Stimulated activated CD4-positive, alpha-beta T cell treated with anti-CD3 and anti-CD28 coated beads, Interleukin-12 subunit alpha, Interleukin-12 subunit beta, amount 100 ng/mL, for 48 hours (primary cell): ENCODE measurements around the gene NBPF3.
"Not testable (repeated sequence)": the region's sequence is repeated elsewhere in the genome, so short reads cannot be mapped to it uniquely, and the experiment has no call there.

Source experiments
- DNase-seq, 3 donors: peaks; one replicate each; pipeline ENCODE4 v3.0.0-alpha.2; 2020; ENCODE audit warnings: low read depth in 2 of 3, low spot score in 1 of 3

Gene NBPF3

DNA sequence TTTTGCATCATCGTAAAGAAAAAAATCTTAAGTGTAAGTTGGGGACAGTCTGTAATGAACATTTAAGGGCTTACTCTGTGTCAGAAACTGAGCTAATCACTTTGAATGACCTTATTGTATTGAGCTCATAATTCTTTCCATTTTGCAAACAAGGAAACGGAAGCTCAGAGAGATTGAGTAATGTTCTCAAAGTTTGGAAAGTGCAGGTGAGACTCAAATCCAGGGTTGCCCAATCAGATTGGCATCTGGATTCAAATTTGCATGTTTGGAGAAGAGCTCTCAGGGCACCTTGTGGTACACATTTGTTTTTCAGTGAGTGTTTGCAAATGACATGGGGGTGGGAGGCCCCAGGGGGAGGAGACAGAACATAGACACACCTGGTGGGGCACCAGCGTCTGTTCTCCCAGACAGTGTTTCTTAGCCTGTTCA lies 77.2 kb downstream of the NBPF3 start:
- no peak for DNase-seq

DNA sequence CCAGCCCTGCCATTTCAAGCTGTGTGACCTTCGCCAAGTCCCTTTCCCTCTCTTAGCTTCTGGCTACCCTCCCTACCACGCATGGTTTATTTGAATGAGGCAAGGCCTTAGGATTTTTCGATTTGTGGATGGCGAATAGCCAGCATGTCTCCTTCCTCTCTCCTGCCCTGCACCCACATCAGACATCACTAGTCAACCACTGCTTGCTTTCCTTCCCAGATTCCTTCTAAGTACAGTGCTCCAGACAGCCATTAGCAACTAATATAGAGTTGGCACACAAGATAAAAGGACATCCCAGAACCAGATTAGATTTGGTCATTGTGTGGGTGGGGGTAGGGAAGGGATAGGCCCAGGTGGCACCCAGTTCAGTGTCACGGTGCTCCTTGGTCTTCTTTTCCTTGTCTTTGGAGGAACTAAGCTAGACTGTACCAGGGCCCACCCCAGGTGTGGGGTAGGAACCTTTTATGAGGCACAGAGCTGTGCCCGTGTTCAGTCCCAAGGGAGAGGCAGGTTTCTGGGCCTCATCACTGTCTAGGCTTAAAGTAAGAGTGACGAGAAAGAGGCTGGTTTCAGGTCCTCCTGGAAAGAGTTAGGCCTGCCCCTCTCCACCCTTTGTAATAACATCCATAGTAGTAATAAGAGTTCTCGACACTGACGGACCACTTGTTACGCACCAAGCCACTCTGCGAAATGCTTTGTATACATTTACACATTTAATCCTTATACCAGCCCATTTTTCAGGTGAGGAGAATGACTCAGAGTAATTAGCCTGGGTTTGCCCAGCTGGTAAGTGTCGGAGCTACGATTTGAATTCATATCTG lies 77.9 kb downstream of the NBPF3 start:
- no peak for DNase-seq

DNA sequence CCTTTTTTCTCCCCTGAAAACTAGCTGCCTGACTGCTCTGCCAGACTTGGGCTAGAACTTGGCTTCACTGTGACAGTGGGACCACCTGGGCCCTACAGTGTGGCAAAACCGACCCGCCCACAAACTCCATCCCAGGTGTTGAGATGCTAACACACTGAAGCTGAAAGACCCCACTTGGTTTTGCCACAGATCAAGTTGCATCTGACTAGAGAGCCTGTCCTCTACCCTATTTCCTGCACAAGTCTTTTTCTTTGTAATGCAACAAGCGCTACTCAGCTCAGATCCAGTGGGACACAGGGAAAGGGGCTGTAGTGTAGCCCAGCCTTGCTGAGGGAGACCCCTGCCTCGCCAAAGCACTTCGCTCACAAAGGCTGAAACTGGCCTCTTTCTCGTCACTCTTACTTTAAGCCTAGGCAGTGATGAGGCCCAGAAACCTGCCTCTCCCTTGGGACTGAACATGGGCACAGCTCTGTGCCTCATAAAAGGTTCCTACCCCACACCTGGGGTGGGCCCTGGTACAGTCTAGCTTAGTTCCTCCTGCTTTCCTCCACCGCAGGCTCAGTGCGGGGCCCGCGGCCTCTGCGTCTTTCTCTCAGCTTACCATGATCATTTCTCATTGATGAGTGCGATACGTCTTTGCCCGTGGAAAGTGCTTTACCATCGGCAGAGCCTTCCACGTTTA lies 79.0 kb downstream of the NBPF3 start:
- DNase-seq: no peak

DNA sequence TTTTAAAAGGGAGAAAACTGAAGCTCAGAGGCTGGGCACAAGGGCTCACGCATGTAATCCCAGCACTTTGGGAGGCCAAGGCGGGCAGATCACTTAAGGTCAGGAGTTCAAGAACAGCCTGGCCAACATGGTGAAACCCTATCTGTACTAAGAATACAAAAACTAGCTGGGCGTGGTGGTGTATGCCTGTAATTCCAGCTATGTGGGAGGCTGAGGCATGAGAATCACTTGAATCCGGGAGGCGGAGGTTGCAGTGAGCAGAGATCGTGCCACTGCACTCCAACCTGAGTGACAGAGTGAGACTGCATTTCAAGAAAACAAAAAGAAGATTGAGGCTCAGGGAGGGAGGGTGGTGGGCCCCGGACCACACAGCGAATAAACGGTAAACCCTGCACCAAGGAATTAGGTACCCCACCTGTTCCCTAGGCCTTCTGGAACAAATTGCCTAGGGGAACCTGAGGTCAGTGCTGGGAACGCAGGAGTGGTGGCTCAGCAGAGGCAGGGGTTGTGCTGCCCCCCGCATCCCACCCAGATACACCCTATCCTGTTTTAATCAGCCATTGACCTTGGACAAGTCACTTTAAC lies 79.6 kb downstream of the NBPF3 start:
- not testable (repeated sequence) for DNase-seq

DNA sequence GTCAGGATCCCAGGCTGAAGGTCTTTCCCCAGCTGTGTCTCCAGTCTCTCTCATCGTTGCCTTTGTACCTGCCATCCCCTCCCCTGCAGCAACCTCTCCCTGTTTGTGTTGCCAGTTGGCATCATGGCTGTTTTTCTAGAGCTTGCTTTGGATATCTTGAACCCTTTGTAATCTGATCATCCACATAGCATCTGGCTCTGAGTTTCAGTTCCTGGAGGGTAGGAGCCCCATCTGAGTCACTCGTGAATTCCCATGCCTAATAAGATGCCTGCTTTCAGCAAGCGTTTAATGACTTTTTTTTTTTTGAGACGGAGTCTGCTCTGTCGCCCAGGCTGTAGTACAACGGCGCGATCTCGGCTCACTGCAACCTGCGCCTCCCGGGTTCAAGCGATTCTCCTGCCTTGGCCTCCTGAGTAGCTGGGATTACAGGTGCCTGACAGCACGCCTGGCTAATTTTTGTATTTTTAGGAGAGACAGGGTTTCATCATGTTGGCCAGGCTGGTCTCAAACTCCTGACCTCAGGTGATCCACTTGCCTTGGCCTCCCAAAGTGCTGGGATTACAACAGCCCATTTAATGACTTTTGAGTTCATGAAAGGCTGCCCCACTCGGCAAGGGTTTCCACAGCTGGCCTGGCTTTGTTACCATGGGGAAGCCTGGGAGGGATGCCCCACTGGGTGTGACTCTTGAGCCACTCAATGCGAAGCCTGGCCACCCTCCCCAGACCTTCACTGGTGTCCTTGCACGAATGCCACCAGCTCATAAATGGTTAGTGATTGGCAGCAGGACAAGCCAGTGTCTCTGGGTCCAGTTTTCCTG lies 81.2 kb downstream of the NBPF3 start:
- DNase-seq: no peak

DNA sequence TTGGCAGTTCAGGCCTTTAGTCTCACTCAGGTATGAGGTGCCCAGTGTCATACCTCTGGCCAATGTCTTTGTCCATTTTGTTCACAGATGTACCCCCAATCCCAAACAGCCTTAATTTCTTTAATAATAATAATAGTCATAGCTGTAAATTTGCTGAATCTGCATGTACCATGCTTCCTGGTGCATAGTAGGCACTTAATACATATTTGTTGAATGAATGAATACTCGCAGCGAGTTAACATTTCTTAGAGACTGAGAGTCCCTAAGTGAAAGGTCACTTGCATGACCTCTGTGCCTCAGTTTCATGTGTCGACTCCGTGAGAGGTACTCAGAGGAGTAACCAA lies 81.8 kb downstream of the NBPF3 start:
- DNase-seq: no peak

DNA sequence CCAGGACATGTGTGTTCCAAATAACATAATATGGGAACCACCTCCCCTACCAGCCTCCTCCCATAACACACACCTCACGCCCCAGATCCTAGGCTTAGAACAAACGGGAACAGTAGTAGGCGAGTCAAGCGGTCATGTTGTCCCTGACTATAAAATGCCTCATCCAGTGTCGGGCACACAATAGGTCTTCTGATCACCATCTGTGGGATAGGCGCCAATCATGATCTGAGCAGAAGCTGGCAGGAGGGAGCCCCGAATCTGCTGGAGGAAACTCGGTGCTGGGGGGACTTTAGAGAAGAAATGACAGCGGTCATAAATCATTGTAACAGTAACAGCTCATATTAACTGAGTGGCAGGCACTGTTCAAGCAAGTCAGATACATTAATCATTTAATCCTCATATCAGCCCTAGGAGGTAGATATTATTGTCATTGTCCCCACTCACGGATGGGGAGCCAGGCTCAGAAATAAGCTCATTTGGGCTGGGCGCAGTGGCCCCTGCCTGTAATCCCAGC lies 82.6 kb downstream of the NBPF3 start:
- no peak for DNase-seq

DNA sequence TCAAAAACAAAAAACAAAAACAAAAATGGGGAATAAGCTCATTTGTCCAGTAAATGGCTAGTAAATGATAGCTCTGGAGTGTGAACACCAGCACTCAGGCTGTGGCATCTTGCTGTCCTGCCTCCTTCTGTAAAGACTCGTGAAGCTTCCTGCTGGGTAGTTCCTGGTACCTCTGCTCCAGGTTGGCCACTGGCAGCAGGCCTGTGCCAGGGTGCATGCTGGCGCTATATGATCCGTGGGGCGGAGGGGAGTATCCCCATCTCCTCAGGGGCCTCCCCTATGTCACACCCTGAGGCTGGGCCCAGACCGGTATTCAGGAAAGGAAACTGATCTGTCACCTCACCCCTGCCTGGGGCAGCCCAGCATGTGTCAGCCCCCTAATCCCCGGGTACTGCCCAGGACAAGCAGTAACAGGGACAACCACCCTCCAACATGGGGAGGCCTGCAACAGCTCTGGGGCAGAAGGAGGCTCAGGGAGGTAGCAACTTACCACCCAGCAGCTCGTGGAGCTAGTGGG lies 83.4 kb downstream of the NBPF3 start:
- DNase-seq: no peak

DNA sequence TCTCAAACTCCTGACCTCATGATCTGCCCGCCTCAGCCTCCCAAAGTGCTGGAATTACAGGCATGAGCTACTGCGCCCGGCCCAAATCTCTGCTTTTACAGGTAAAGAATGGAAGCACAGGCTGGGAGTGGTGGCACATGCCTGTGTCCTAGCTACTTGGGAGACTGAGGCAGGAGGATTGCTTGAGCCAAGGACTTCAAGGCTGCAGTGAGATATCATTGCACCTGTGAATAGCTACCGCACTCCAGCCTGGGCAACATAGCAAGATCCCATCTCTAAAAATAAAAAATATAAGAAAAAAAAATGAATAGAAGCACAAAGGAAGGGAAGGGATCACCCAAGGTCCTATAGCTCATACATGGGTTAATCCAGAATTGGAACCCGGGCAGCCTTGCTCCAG lies 84.3 kb downstream of the NBPF3 start:
- no peak for DNase-seq

DNA sequence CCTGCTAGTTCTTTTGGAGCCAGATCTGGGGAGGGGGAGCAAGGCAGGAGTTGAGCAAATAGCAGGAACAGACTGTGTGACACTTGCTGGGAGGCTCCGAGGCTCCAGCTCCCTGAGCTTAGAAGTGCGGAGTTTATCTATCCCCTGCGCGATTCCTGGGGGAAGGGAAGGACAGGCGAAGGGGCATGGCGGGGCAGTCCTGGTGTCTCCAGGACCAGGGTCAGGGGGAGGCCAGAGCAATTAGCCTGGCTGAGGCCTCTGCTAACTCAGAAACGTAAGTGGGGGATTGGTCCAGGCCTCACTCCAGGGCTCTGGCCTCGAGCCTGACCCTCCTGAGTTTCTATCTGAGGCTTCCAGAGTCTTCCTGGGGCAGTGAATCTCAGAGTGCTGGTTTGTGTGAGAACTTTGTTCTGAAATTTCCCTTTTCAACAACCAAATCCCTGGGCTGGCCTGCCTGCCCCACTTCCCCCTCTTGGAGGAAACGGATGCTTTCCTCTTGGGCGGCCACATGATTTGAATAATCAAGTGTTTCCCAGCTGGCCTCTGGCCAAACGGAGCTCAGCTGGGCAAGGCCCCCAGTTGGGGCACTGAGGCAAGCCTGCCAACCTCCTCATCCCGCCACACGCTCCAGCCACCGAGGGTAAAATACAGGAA lies 84.9 kb downstream of the NBPF3 start:
- DNase-seq: no peak

DNA sequence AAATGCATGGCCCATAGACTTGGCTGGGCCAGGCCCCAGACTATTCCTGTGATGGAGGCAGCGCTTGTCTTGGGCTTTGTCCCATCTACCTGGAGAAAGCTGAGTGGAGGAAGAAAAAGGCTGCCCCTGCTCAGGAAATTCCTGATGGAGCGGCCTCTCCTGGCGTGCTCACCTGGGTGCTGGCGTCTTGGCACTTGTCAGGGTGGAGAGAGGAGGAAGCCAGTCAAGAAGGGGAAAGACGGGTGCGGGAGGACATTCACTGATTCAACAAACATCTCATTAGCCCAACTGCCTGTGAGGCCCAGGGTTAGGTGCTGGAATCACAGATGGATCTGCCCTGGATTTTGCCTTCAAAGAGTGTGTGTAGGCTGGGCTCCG lies 85.4 kb downstream of the NBPF3 start:
- DNase-seq: no peak

DNA sequence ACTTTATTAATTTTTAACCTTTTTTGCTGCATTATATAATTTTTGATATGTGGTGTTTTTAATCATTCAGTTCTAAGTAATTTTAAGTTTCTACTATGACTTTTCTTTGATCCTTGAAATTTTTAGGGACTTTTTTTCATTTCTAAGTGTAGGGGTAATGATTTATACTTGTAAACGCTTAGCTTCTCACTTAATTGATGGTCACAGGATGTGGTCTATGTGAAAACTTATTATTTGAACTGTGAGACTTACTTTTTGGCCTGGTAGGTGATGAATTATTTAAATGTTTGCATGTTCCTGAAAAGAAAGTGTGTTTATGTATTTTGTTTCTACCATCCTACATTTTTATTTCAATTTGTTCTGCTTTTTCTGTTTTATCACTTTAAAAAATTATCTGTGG lies 86.5 kb downstream of the NBPF3 start:
- DNase-seq: no peak

DNA sequence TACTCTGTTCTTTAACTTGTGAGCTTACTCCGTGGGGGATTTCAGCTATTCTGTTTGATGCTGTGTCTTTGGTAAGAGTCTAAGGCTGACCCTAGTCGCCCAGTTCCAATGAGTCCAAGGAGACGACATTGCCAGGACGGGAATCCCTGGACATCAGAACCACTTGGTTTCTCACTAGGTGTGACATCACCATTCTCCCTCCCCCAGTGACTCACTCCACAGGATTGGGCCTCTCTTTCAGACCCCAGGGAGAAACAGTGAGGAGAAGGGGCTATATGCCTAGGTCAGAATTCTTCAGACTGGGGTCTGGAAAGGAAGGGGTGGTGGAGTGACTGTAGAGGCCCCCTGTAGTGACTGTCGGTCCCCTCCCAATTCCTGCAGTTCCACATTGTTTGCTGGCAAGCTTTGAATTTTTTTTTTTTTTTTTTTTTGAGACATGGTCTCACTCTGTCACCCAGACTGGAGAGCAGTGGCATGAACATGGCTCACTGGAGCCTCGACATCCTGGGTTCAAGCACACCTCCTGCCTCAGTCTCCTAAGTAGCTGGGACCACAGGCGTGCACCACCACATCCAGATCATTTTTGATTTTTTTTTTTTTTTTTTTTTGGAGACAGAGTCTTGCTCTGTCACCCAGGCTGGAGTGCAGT lies 90.6 kb downstream of the NBPF3 start:
- DNase-seq: no peak

DNA sequence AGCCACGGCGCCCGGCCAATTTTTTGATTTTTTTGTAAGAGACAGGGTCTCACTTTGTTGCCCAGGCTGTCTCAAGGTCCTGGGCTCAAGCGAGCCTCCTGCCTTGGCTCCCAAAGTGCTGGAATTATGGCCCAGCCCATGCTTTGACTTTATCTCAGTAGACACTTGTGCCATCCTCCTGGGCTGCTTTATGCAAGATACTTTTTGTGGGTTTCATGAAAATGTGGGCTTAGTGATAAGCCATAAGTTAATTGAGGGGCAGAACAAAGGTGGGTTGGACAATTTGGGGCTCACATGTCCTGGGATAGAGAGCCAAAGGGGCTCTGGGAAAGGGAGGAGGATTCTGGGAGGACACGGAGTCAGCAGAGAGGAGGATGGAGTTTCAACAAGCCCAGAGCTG lies 91.3 kb downstream of the NBPF3 start:
- no peak for DNase-seq

DNA sequence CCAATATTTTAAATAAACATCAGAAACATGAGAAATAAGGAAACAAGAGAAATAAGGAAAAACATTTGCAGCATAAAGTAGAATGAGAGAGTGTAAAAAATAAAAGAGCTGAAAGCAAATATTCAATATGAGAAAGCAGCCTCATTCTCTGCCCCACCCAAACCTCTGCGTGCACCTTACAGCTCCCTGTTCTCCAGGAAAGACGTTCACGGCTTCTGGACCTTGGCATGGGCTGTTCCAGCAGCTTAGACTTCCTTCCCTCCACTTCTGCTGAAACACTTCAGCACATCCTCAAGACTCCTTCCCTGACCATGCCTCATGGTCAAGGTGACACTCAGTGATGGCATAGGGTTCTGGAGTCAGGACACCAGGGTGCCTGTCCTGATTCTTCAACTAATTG lies 92.6 kb downstream of the NBPF3 start:
- no peak for DNase-seq

DNA sequence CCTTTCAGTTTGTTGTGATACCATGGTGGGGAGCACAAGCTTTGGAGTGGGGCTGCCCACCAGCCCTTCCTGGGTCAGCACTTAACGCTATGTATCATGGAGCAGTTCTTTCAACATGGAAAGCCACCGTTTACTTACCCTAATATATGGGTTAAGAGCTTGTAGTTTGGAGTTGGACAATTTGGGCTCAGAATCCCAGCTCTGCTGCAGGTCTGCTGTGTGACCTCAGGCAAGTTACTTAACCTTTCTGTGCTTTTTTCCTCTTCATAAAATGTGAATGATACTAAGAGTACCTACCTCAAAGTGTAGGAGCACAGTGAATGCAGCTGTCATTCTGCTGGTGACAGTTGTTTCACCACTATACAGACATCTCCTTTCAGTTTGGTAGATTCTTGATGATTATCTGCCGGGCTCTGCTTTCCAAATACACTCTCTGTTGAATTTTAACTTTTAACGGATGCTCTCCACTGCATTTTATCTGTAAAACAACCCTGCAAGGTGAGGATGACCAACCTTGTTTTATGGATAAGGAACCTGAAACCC lies 93.1 kb downstream of the NBPF3 start:
- no peak for DNase-seq

DNA sequence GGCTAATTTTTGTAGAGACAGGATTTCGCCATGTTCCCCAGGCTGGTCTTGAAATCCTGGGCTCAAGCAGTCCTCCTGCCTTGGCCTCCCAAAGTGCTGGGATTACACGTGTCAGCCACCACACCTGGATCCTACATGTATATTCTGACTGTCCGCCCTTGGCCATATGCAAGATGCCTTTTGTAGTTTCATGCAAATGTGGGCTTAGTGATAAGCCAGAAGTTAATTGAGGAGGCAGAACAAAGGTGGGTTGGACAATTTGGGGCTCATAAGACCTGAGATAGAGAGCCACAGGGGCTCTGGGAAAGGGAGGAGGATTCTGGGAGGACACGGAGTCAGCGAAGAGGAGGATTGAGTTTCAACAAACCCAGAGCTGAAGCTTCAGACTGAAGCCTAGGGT lies 94.2 kb downstream of the NBPF3 start:
- no peak for DNase-seq
